ENCODE data around the gene BRSK1. TPM values are rescaled to one million over a fixed set of nuclear protein-coding genes. Genes with fewer than 3 reads are reported as not detected.

BRSK1 gene
- total and polyA plus RNA-seq, 10 of the 15 experiments (the other 5 are each of a cell fraction or from before 2014, with no cell fraction given), result 0.03 to 0.76 (median 0.25) TPM; not detected in 4

GRCh38 chr19:55241935-55242464 lies 41.8 kb upstream of the BRSK1 start:
- no peaks in the 10 kb centered on the region for H4K20me1 ChIP-seq (ENCODE audit: control insufficient read depth, insufficient read depth)
- ATAC-seq (no peak), FAIRE-seq (no peak), DNase-seq (ENCODE audit: low read depth, low spot score) (no peak)
- ChIA-PET RAD21 (ENCODE audit: unreplicated experiment) (no interaction called here), SMC1A (ENCODE audit: uncharacterized antibody, unreplicated experiment) (no interaction called here), CTCF (no interaction called here), POLR2A (no interaction called here)
- no peaks in the 10 kb centered on the region for H3K27me3 ChIP-seq (replicated peaks in 1 of 2; ENCODE audit: control insufficient read depth in 2 of 2, insufficient read depth in 2 of 2, low read length in 1 of 2)
- H3K36me3 ChIP-seq (ENCODE audit: control insufficient read depth in 2 of 2, insufficient read depth in 2 of 2, low read length in 1 of 2), result peaks cover 30 to 69% of the 10 kb centered on the region in 2 experiments; a peak in 3 of 4 replicates
- TF ChIP-seq JUND (IDR thresholded peaks at IDR 0.05; ENCODE audit: low read depth, low read length), result no peak
- TF ChIP-seq ZSCAN29 (IDR thresholded peaks at IDR 0.05), result no peak
- no peak for TF ChIP-seq FOS (IDR thresholded peaks at IDR 0.05; ENCODE audit: borderline replicate concordance, extremely low read depth, insufficient read length)
- no peak for TF ChIP-seq PRDM15 (CRISPR knock-in tag; IDR thresholded peaks at IDR 0.05)
- TF ChIP-seq YY1 (IDR thresholded peaks at IDR 0.05; ENCODE audit: low read depth, low read length), result no peak
- no peak for TF ChIP-seq ATF3 (IDR thresholded peaks at IDR 0.05; ENCODE audit: borderline replicate concordance, extremely low read depth, low read depth, low read length)
- TF ChIP-seq ZZZ3 (IDR thresholded peaks at IDR 0.05; ENCODE audit: control insufficient read depth, insufficient read length, low read depth), result no peak
- TF ChIP-seq BCLAF1 (IDR thresholded peaks at IDR 0.05), result no peak
- TF ChIP-seq PML (IDR thresholded peaks at IDR 0.05; ENCODE audit: low read length), result no peak
- TF ChIP-seq STAT1 (conservative IDR thresholded peaks at IDR 0.05), result no peak
- no peak for TF ChIP-seq SREBF1 (IDR thresholded peaks at IDR 0.05; ENCODE audit: low read length)
- TF ChIP-seq EGR1 (IDR thresholded peaks at IDR 0.05; ENCODE audit: borderline replicate concordance in 1 of 2, low read depth in 2 of 2, low read length in 2 of 2), result no peak
- TF ChIP-seq MYC (IDR thresholded peaks at IDR 0.05; ENCODE audit: insufficient read depth, insufficient read length, insufficient replicate concordance, low read length, severe bottlenecking), result no peak
- TF ChIP-seq BCL11A (IDR thresholded peaks at IDR 0.05; ENCODE audit: low read depth, low read length), result no peak
- no peak for TF ChIP-seq MEF2A (IDR thresholded peaks at IDR 0.05; ENCODE audit: insufficient read depth, low read depth, low read length)
- TF ChIP-seq TARDBP (IDR thresholded peaks at IDR 0.05; ENCODE audit: borderline replicate concordance), result no peak
- no peak for TF ChIP-seq USF1 (IDR thresholded peaks at IDR 0.05; ENCODE audit: borderline replicate concordance, extremely low read length, insufficient read depth, low read depth, low read length)
- H3K9ac ChIP-seq (ENCODE audit: control insufficient read depth, insufficient read depth, low read length), result no peak overlapping the region
- no peak overlapping the region for H3K27ac ChIP-seq (ENCODE audit: control insufficient read depth, insufficient read depth)
- H3K4me1 ChIP-seq (ENCODE audit: control insufficient read depth, insufficient read depth, low read length), result no peaks in the 10 kb centered on the region
- in situ Hi-C loops (cut with MboI) (no loop called here), intact Hi-C loops (cut with micrococcal nuclease; ENCODE audit: unreplicated experiment) (no loop called here)
- H3K9me3 ChIP-seq (replicated peaks; ENCODE audit: control insufficient read depth, insufficient read depth, low read length), result no peaks in the 10 kb centered on the region
- TSS peak; percentile 23 for BruUV-seq (replicated peaks)
- H3K4me2 ChIP-seq (ENCODE audit: control insufficient read depth, insufficient read depth), result no peak overlapping the region
- no peak overlapping the region for H2AFZ ChIP-seq (ENCODE audit: control insufficient read depth, low read depth, low read length)
- H3K4me3 ChIP-seq, result no peak overlapping the region
- H3K79me2 ChIP-seq (ENCODE audit: control insufficient read depth, insufficient read depth, low read length), result no peaks in the 10 kb centered on the region
- 97% methylated on average over 16 of the region's 16 CpGs for WGBS (ENCODE audit: insufficient coverage, insufficient replicate concordance, low lambda C conversion rate, missing lambda C conversion rate)
